ENCODE results near the gene PTPRC. TPM values are rescaled to one million over a fixed set of nuclear protein-coding genes. Genes with fewer than 3 reads are reported as not detected.

PTPRC gene
- total and polyA plus RNA-seq, 5 donors, result 1.3 to 16.2 (median 11.7) TPM

DNA sequence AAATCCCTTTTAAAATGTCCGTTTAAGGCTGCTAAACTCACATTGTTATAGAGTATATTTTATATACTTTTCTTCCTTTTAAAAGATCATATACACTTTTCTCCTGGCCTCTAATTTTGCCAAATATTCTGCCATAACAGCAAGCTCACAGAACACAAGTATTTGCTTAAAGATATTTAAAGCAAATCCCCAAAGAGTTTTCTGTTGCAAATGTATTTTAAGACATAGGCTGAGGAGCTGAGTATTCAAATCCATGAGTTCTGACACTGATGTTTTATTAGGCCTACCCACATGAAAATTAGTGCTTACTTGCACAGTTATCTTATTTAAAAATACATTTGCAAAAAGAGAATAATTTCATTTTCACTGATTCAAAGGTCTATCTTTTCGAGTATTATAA lies 1.7 kb upstream of the PTPRC start:
- ATAC-seq (no peak), DNase-seq (no peak)
- Histone ChIP-seq H3K27me3 (ENCODE audit: control insufficient read depth, insufficient read depth) (no peaks in the 10 kb centered on the region), H3K4me1 (ENCODE audit: control insufficient read depth, insufficient read depth, low read length) (no peaks in the 10 kb centered on the region), H3K4me3 (ENCODE audit: low read length) (no peak overlapping the region), H3K27ac (ENCODE audit: low read length) (no peak overlapping the region), H3K9me3 (ENCODE audit: control insufficient read depth, low read length) (no peaks in the 10 kb centered on the region)
- WGBS, result 71% methylated on average over 2 of the region's 2 CpGs
- intact Hi-C loops (cut with DNase I), result no loop called here

GRCh38 chr1:198637916-198638437 lies 863 bp upstream of the PTPRC start:
- no peaks in the 10 kb centered on the region for H3K4me1 ChIP-seq (ENCODE audit: control insufficient read depth, insufficient read depth, low read length)
- ATAC-seq (no peak), DNase-seq (no peak)
- 96% methylated on average over 1 of the region's 1 CpG for WGBS
- H3K9me3 ChIP-seq (ENCODE audit: control insufficient read depth, low read length), result no peaks in the 10 kb centered on the region
- H3K27me3 ChIP-seq (ENCODE audit: control insufficient read depth, insufficient read depth), result no peaks in the 10 kb centered on the region
- H3K27ac ChIP-seq (ENCODE audit: low read length), result no peak overlapping the region
- intact Hi-C loops (cut with DNase I), result no loop called here
- H3K4me3 ChIP-seq (ENCODE audit: low read length), result no peak overlapping the region

GRCh38 chr1:198638441-198638840 lies 399 bp upstream of the PTPRC start:
- Histone ChIP-seq H3K9me3 (ENCODE audit: control insufficient read depth, low read length) (no peaks in the 10 kb centered on the region), H3K4me3 (ENCODE audit: low read length) (no peak overlapping the region), H3K4me1 (ENCODE audit: control insufficient read depth, insufficient read depth, low read length) (no peaks in the 10 kb centered on the region), H3K27me3 (ENCODE audit: control insufficient read depth, insufficient read depth) (no peaks in the 10 kb centered on the region), H3K27ac (ENCODE audit: low read length) (no peak overlapping the region)
- DNase-seq (no peak), ATAC-seq (no peak)
- WGBS, result 40% methylated on average over 1 of the region's 1 CpG
- intact Hi-C loops (cut with DNase I), result no loop called here

- Histone ChIP-seq H3K9me3 (ENCODE audit: control insufficient read depth, low read length) (no peaks in the 10 kb centered on the region), H3K27me3 (ENCODE audit: control insufficient read depth, insufficient read depth) (no peaks in the 10 kb centered on the region), H3K27ac (ENCODE audit: low read length) (no peak overlapping the region), H3K4me3 (ENCODE audit: low read length) (no peak overlapping the region), H3K4me1 (ENCODE audit: control insufficient read depth, insufficient read depth, low read length) (no peaks in the 10 kb centered on the region)
- no peak for DNase-seq
- WGBS, result 82% methylated on average over 1 of the region's 1 CpG
- no peak for ATAC-seq
- intact Hi-C loops (cut with DNase I), result no loop called here
Measured at GRCh38 chr1:198639671-198640143, 867 bp downstream of the PTPRC start.

DNA sequence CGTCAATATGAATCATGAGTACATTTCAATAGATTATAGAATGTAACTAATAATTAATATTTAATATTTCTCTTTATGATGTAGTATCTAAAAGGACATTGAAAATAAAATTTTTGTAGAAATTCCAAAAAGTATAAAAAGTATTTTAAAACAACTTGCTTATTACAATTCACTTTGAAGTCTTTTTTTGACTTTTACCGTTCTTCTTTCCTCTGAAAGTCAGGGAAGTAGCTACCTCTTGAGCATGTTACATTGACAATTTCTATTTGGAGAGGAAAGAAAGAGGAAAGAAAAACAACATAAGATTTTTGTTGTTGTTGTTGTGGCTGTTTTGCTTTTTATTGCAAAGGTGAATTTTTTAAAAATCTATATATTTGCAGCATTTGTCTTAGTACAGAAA lies 1.3 kb downstream of the PTPRC start:
- Histone ChIP-seq H3K4me1 (ENCODE audit: control insufficient read depth, insufficient read depth, low read length) (no peaks in the 10 kb centered on the region), H3K27me3 (ENCODE audit: control insufficient read depth, insufficient read depth) (no peaks in the 10 kb centered on the region), H3K9me3 (ENCODE audit: control insufficient read depth, low read length) (no peaks in the 10 kb centered on the region), H3K27ac (ENCODE audit: low read length) (no peak overlapping the region), H3K4me3 (ENCODE audit: low read length) (no peak overlapping the region)
- 88% methylated on average over 2 of the region's 2 CpGs for WGBS
- no peak for ATAC-seq
- intact Hi-C loops (cut with DNase I), result no loop called here
- DNase-seq, result no peak

GRCh38 chr1:198641501-198641900 lies 2.7 kb downstream of the PTPRC start:
- intact Hi-C loops (cut with DNase I), result no loop called here
- WGBS, result 66% methylated on average over 2 of the region's 2 CpGs
- no peaks in the 10 kb centered on the region for H3K27me3 ChIP-seq (ENCODE audit: control insufficient read depth, insufficient read depth)

DNA sequence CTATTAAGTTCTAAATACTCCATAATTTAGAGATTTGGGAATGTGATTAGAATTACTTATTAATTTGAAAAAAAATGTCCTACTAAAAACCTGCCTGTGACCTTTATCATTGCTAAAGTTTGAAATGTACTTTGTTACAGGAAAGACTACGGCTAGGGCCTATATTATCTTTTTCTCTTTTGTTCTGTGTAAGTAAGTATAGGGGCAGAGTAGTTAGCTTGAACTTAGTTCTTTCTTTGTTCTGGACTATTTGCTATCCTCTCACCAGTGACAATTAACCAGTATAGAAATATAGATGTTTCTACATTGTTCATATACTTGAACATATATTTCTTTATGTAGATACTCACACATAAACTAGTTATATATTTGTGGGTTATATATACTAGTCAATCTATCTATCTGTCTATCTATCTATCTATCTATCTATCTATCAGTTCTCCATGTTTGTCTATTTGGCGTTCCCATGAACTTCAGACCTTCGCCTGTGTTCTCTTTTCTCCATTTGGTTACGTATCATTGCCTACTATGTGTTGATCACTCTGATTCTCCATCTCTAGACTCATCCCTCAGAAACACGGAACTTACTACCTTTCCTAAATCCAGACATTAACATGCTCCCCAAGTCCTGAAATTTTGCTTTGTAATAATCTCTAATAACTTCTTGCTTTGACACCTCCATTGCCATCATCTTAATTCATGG lies 3.3 kb downstream of the PTPRC start:
- DNase-seq (no peak), ATAC-seq (no peak)
- H3K4me3 ChIP-seq (ENCODE audit: low read length), result no peak overlapping the region
- intact Hi-C loops (cut with DNase I), result no loop called here
- H3K9me3 ChIP-seq (ENCODE audit: control insufficient read depth, low read length), result no peaks in the 10 kb centered on the region
- 73% methylated on average over 5 of the region's 5 CpGs for WGBS
- H3K4me1 ChIP-seq (ENCODE audit: control insufficient read depth, insufficient read depth, low read length), result no peaks in the 10 kb centered on the region
- no peak overlapping the region for H3K27ac ChIP-seq (ENCODE audit: low read length)
- H3K27me3 ChIP-seq (ENCODE audit: control insufficient read depth, insufficient read depth), result no peaks in the 10 kb centered on the region

More at GRCh38 chr1:198641501-198641900, 2.7 kb downstream of the PTPRC start:
- peak overlapping the region; percentile 25 for H3K4me3 ChIP-seq (ENCODE audit: low read length)
- ATAC-seq (no peak), DNase-seq (no peak)
- no peak overlapping the region for H3K27ac ChIP-seq (ENCODE audit: low read length)
- H3K9me3 ChIP-seq (ENCODE audit: control insufficient read depth, low read length), result no peaks in the 10 kb centered on the region
- H3K4me1 ChIP-seq (ENCODE audit: control insufficient read depth, insufficient read depth, low read length), result no peaks in the 10 kb centered on the region

GRCh38 chr1:198642983-198643382 lies 4.1 kb downstream of the PTPRC start:
- no peak overlapping the region for H3K27ac ChIP-seq (ENCODE audit: low read length)
- no peak overlapping the region for H3K4me3 ChIP-seq (ENCODE audit: low read length)
- intact Hi-C loops (cut with DNase I), result no loop called here
- DNase-seq (no peak), ATAC-seq (no peak)
- no peaks in the 10 kb centered on the region for H3K4me1 ChIP-seq (ENCODE audit: control insufficient read depth, insufficient read depth, low read length)
- H3K9me3 ChIP-seq (ENCODE audit: control insufficient read depth, low read length), result no peaks in the 10 kb centered on the region
- H3K27me3 ChIP-seq (ENCODE audit: control insufficient read depth, insufficient read depth), result no peaks in the 10 kb centered on the region

GRCh38 chr1:198643808-198644207 lies 5.0 kb downstream of the PTPRC start:
- DNase-seq (no peak), ATAC-seq (no peak)
- Histone ChIP-seq H3K27me3 (ENCODE audit: control insufficient read depth, insufficient read depth) (no peaks in the 10 kb centered on the region), H3K4me3 (ENCODE audit: low read length) (no peak overlapping the region), H3K9me3 (ENCODE audit: control insufficient read depth, low read length) (no peaks in the 10 kb centered on the region), H3K27ac (ENCODE audit: low read length) (no peak overlapping the region), H3K4me1 (ENCODE audit: control insufficient read depth, insufficient read depth, low read length) (no peaks in the 10 kb centered on the region)
- WGBS, result 69% methylated on average over 1 of the region's 1 CpG
- intact Hi-C loops (cut with DNase I), result no loop called here

DNA sequence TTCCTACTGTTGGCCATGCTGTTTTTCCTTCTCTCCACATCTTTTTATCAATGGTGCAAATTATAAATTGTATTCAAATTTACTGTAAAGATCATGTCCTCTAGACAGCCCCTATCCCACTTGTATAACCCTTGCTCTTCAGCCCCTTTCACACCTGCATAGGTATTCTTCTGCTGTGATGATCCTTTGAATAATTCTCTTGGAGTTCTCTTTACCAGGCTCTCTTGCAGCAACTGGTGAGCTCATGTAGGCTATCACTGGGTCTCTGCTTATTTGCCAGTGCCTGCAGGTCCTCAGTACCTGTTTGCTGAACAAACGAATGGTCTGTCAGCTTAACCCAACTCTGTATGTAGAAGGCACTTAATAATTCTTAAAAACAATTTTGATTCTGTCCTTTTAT lies 8.2 kb downstream of the PTPRC start:
- Histone ChIP-seq H3K27me3 (ENCODE audit: control insufficient read depth, insufficient read depth) (no peaks in the 10 kb centered on the region), H3K27ac (ENCODE audit: low read length) (no peak overlapping the region), H3K9me3 (ENCODE audit: control insufficient read depth, low read length) (no peaks in the 10 kb centered on the region), H3K4me3 (ENCODE audit: low read length) (no peak overlapping the region), H3K4me1 (ENCODE audit: control insufficient read depth, insufficient read depth, low read length) (no peaks in the 10 kb centered on the region)
- DNase-seq, result no peak
- WGBS, result 72% methylated on average over 1 of the region's 1 CpG
- ATAC-seq, result no peak
- intact Hi-C loops (cut with DNase I), result no loop called here

- Histone ChIP-seq H3K4me3 (ENCODE audit: low read length) (no peak overlapping the region), H3K27me3 (ENCODE audit: control insufficient read depth, insufficient read depth) (no peaks in the 10 kb centered on the region), H3K9me3 (ENCODE audit: control insufficient read depth, low read length) (no peaks in the 10 kb centered on the region), H3K4me1 (ENCODE audit: control insufficient read depth, insufficient read depth, low read length) (no peaks in the 10 kb centered on the region), H3K27ac (ENCODE audit: low read length) (no peak overlapping the region)
- intact Hi-C loops (cut with DNase I), result no loop called here
- DNase-seq, result no peak
- no peak for ATAC-seq
Measured at GRCh38 chr1:198648592-198648991, 9.8 kb downstream of the PTPRC start.

Data from right cardiac atrium (tissue), 5 donors.